Fibroblast of lung (primary cell): ENCODE results near the gene ACTRT2. TPM values are rescaled to one million over a fixed set of nuclear protein-coding genes. Genes with fewer than 3 reads are reported as not detected.

Source experiments
- DNase-seq, 2 donors: peaks; one replicate each; pipeline versions ENCODE4 v3.0.0 to v3.0.0-alpha.2; 2010; ENCODE audit warnings: low read depth in 2 of 2
- H2AFZ ChIP-seq: 2 replicates; pipeline ENCODE4 v1.5.1; 2012; ENCODE audit warnings: low read length, control low read depth, inconsistent platforms
- H3K27ac ChIP-seq: 2 replicates; pipeline ENCODE4 v1.5.1; 2011; ENCODE audit warnings: low read length, control low read depth; ENCODE audit not compliant: insufficient read depth
- H3K27me3 ChIP-seq: 2 replicates; pipeline ENCODE4 v1.5.1; 2011; ENCODE audit warnings: mild to moderate bottlenecking, low read length; ENCODE audit not compliant: control insufficient read depth, insufficient read depth
- H3K36me3 ChIP-seq: 2 replicates; pipeline ENCODE4 v1.5.1; 2011; ENCODE audit warnings: low read length; ENCODE audit not compliant: control insufficient read depth, insufficient read depth
- H3K4me1 ChIP-seq: 2 replicates; pipeline ENCODE4 v1.5.1; 2011; ENCODE audit warnings: low read length; ENCODE audit not compliant: control insufficient read depth, insufficient read depth; ENCODE audit errors: extremely low read depth
- H3K4me2 ChIP-seq: 2 replicates; pipeline ENCODE4 v1.5.1; 2011; ENCODE audit warnings: low read length, control low read depth; ENCODE audit not compliant: insufficient read depth; ENCODE audit errors: extremely low read depth
- H3K4me3 ChIP-seq, 4 experiments: fragments of 200-600 bp in 1 of 4; sonication (generic) in 1 of 4; replicated peaks in 1 of 4; 2 replicates each; pipeline ENCODE4 v1.5.1; 2011 to 2016; ENCODE audit warnings: low read length in 4 of 4, low read depth in 3 of 4, mild to moderate bottlenecking in 3 of 4, control low read depth in 2 of 4, inconsistent platforms in 1 of 4, mixed read lengths in 1 of 4; ENCODE audit not compliant: insufficient read depth in 1 of 4; ENCODE audit errors: control extremely low read depth in 1 of 4
- H3K79me2 ChIP-seq: 2 replicates; pipeline ENCODE4 v1.5.1; 2012; ENCODE audit warnings: mild to moderate bottlenecking, low read length, inconsistent platforms; ENCODE audit not compliant: control insufficient read depth, insufficient read depth
- H3K9ac ChIP-seq: 2 replicates; pipeline ENCODE4 v1.5.1; 2011; ENCODE audit warnings: mild to moderate bottlenecking, low read length, control low read depth; ENCODE audit not compliant: insufficient read depth
- H3K9me3 ChIP-seq: 2 replicates; pipeline ENCODE4 v1.5.1; 2012; ENCODE audit warnings: low read depth, low read length; ENCODE audit not compliant: control insufficient read depth, insufficient read depth
- H4K20me1 ChIP-seq: 2 replicates; pipeline ENCODE4 v1.5.1; 2011; ENCODE audit warnings: low read length; ENCODE audit not compliant: control insufficient read depth, insufficient read depth; ENCODE audit errors: extremely low read depth
- CTCF ChIP-seq, 2 donors: IDR thresholded peaks in 1 of 2; conservative IDR thresholded peaks in 1 of 2; 1 replicate in 1 of 2; 2 replicates in 1 of 2; pipeline ENCODE4 v1.5.1; 2011 to 2012; ENCODE audit warnings: low read length in 2 of 2, control low read depth in 1 of 2, inconsistent platforms in 1 of 2, low read depth in 1 of 2, mild to moderate bottlenecking in 1 of 2
- EZH2 ChIP-seq: IDR thresholded peaks from 2 replicates; pipeline ENCODE4 v1.5.1; 2012; ENCODE audit warnings: low read length, control low read depth, mild to moderate bottlenecking; ENCODE audit errors: missing control alignments
- polyA plus RNA-seq, 2 donors: library from polyadenylated mRNA; depleted of rRNA in 1 of 2; stranded (reverse) in 1 of 2; unstranded in 1 of 2; fragments of >200 nt; gene quantifications; 2 replicates each; pipeline ENCODE4 v1.2.1, GENCODE V29; 2011 to 2012; ENCODE audit warnings: missing spikeins in 1 of 2
- total RNA-seq: library from RNA; depleted of rRNA; stranded (reverse); fragments of >200 nt; gene quantifications from 2 replicates; pipeline ENCODE4 v1.2.1, GENCODE V29; 2014

Gene ACTRT2
- total and polyA plus RNA-seq, 2 donors (not counting 1 experiment from before 2014, with no cell fraction given) = not detected

- DNase-seq = no peak
- Histone ChIP-seq H4K20me1 (no peaks in the 10 kb centered on the region), H2AFZ (no peak overlapping the region), H3K4me2 (no peak overlapping the region), H3K4me1 (no peaks in the 10 kb centered on the region), H3K27ac (no peak overlapping the region), H3K4me3 (no peak overlapping the region), H3K79me2 (no peaks in the 10 kb centered on the region), H3K27me3 (no peaks in the 10 kb centered on the region), H3K36me3 (no peaks in the 10 kb centered on the region), H3K9me3 (no peaks in the 10 kb centered on the region), H3K9ac (no peak overlapping the region)
- TF ChIP-seq CTCF (conservative IDR thresholded peaks at IDR 0.05 in 1 of 2, IDR thresholded peaks at IDR 0.05 in 1 of 2; ENCODE audit: low read depth in 1 of 2, low read length in 2 of 2) = no peak
- TF ChIP-seq EZH2 = no peak
These were observed 30.3 kb downstream of the ACTRT2 start for GRCh38 chr1:3051270-3052268.

GRCh38 chr1:3052501-3052900 is 31.2 kb downstream of the ACTRT2 start:
- Histone ChIP-seq H3K27me3 (no peaks in the 10 kb centered on the region), H3K4me1 (no peaks in the 10 kb centered on the region), H3K27ac (no peak overlapping the region), H3K36me3 (no peaks in the 10 kb centered on the region), H3K9me3 (no peaks in the 10 kb centered on the region), H3K4me3 (no peak overlapping the region), H2AFZ (no peak overlapping the region), H3K4me2 (no peak overlapping the region), H3K9ac (no peak overlapping the region), H4K20me1 (no peaks in the 10 kb centered on the region), H3K79me2 (no peaks in the 10 kb centered on the region)
- TF ChIP-seq CTCF (conservative IDR thresholded peaks at IDR 0.05 in 1 of 2, IDR thresholded peaks at IDR 0.05 in 1 of 2; ENCODE audit: low read depth in 1 of 2, low read length in 2 of 2) (no peak), EZH2 (no peak)
- no peak for DNase-seq

- Histone ChIP-seq H3K9me3 (no peaks in the 10 kb centered on the region), H3K36me3 (no peaks in the 10 kb centered on the region), H3K4me3 (no peak overlapping the region), H3K27me3 (no peaks in the 10 kb centered on the region), H4K20me1 (no peaks in the 10 kb centered on the region), H2AFZ (no peak overlapping the region), H3K4me2 (no peak overlapping the region), H3K27ac (no peak overlapping the region), H3K9ac (no peak overlapping the region), H3K79me2 (no peaks in the 10 kb centered on the region), H3K4me1 (no peaks in the 10 kb centered on the region)
- no peak for TF ChIP-seq CTCF (conservative IDR thresholded peaks at IDR 0.05 in 1 of 2, IDR thresholded peaks at IDR 0.05 in 1 of 2; ENCODE audit: low read depth in 1 of 2, low read length in 2 of 2)
- no peak for TF ChIP-seq EZH2
- DNase-seq = no peak
These were observed 32.2 kb downstream of the ACTRT2 start for GRCh38 chr1:3053366-3053980.
